ENCODE measurements around the gene TMEM72. TPM values are rescaled to one million over a fixed set of nuclear protein-coding genes. Genes with fewer than 3 reads are reported as not detected.

TMEM72 gene
- total RNA-seq, 1 donor from 2014 or later: not detected

GRCh38 chr10:44956717-44957706 is 45.9 kb downstream of the TMEM72 start:
- H3K4me3 ChIP-seq (ENCODE audit: insufficient read depth, low read depth, low read length): no peak overlapping the region
- Mint-ChIP-seq H3K27me3 (ENCODE audit: low read depth, unreplicated experiment) (no peaks in the 10 kb centered on the region), H3K36me3 (ENCODE audit: low read depth, unreplicated experiment) (peaks cover 17% of the 10 kb centered on the region), H3K4me1 (ENCODE audit: low read depth, unreplicated experiment) (peaks cover 53% of the 10 kb centered on the region), H3K9me3 (ENCODE audit: unreplicated experiment) (peaks cover 3% of the 10 kb centered on the region), H3K4me3 (ENCODE audit: unreplicated experiment) (peak overlapping the region; percentile 27), H3K27ac (ENCODE audit: unreplicated experiment) (no peak overlapping the region)
- no peaks in the 10 kb centered on the region for H4K20me1 ChIP-seq (ENCODE audit: insufficient read depth, low read length)
- no peak overlapping the region for H2AFZ ChIP-seq (ENCODE audit: low read depth, low read length)
- H3K4me1 ChIP-seq (ENCODE audit: insufficient read depth, low read length): peaks cover 20% of the 10 kb centered on the region
- H3K9ac ChIP-seq (ENCODE audit: low read length): no peak overlapping the region
- no peak overlapping the region for H3K27ac ChIP-seq (ENCODE audit: low read depth, low read length)
- H3K79me2 ChIP-seq (ENCODE audit: insufficient read depth, low read length): no peaks in the 10 kb centered on the region
- H3K4me2 ChIP-seq (ENCODE audit: low read length): peak overlapping the region; percentile 6
- TF ChIP-seq EZH2 (IDR thresholded peaks at IDR 0.05; ENCODE audit: insufficient read depth, low read length) (no peak), CTCF (IDR thresholded peaks at IDR 0.05; ENCODE audit: insufficient read depth, low read depth, low read length) (no peak)
- no peaks in the 10 kb centered on the region for H3K27me3 ChIP-seq (ENCODE audit: insufficient read depth, low read length)
- no peaks in the 10 kb centered on the region for H3K9me3 ChIP-seq (ENCODE audit: insufficient read depth, low read depth, low read length)
- DNase-seq (ENCODE audit: low read depth) (no peak), FAIRE-seq (no peak)
- no peaks in the 10 kb centered on the region for H3K36me3 ChIP-seq (ENCODE audit: insufficient read depth, low read length)

GRCh38 chr10:44958196-44958897 is 47.2 kb downstream of the TMEM72 start:
- peaks cover 17% of the 10 kb centered on the region for H3K36me3 Mint-ChIP-seq (ENCODE audit: low read depth, unreplicated experiment)
- FAIRE-seq (no peak), DNase-seq (ENCODE audit: low read depth) (peak; percentile 83)
- H3K9ac ChIP-seq (ENCODE audit: low read length): peak overlapping the region; percentile 90
- peak overlapping the region; percentile 74 for H3K4me3 ChIP-seq (ENCODE audit: insufficient read depth, low read depth, low read length)
- TF ChIP-seq CTCF (IDR thresholded peaks at IDR 0.05; ENCODE audit: insufficient read depth, low read depth, low read length) (no peak), EZH2 (IDR thresholded peaks at IDR 0.05; ENCODE audit: insufficient read depth, low read length) (no peak)
- H3K4me1 ChIP-seq (ENCODE audit: insufficient read depth, low read length): peaks cover 19% of the 10 kb centered on the region
- H3K27me3 Mint-ChIP-seq (ENCODE audit: low read depth, unreplicated experiment): no peaks in the 10 kb centered on the region
- no peak overlapping the region for H2AFZ ChIP-seq (ENCODE audit: low read depth, low read length)
- no peaks in the 10 kb centered on the region for H3K79me2 ChIP-seq (ENCODE audit: insufficient read depth, low read length)
- H3K27ac ChIP-seq (ENCODE audit: low read depth, low read length): peak overlapping the region; percentile 83
- peak overlapping the region; percentile 92 for H3K4me3 Mint-ChIP-seq (ENCODE audit: unreplicated experiment)
- H3K9me3 ChIP-seq (ENCODE audit: insufficient read depth, low read depth, low read length): no peaks in the 10 kb centered on the region
- H3K36me3 ChIP-seq (ENCODE audit: insufficient read depth, low read length): no peaks in the 10 kb centered on the region
- H3K27ac Mint-ChIP-seq (ENCODE audit: unreplicated experiment): peak overlapping the region; percentile 89
- H3K4me2 ChIP-seq (ENCODE audit: low read length): peak overlapping the region; percentile 95
- H4K20me1 ChIP-seq (ENCODE audit: insufficient read depth, low read length): no peaks in the 10 kb centered on the region
- H3K27me3 ChIP-seq (ENCODE audit: insufficient read depth, low read length): no peaks in the 10 kb centered on the region
- H3K4me1 Mint-ChIP-seq (ENCODE audit: low read depth, unreplicated experiment): peaks cover 52% of the 10 kb centered on the region
- peaks cover 3% of the 10 kb centered on the region for H3K9me3 Mint-ChIP-seq (ENCODE audit: unreplicated experiment)
